Measurements from ENCODE around the gene ZEB2. TPM values are rescaled to one million over a fixed set of nuclear protein-coding genes. Genes with fewer than 3 reads are reported as not detected.

The ZEB2 gene
- total and polyA plus RNA-seq, 2 of the 8 experiments (the other 6 are each of a cell fraction or from before 2014, with no cell fraction given), result 0.38 TPM; not detected in 1

DNA sequence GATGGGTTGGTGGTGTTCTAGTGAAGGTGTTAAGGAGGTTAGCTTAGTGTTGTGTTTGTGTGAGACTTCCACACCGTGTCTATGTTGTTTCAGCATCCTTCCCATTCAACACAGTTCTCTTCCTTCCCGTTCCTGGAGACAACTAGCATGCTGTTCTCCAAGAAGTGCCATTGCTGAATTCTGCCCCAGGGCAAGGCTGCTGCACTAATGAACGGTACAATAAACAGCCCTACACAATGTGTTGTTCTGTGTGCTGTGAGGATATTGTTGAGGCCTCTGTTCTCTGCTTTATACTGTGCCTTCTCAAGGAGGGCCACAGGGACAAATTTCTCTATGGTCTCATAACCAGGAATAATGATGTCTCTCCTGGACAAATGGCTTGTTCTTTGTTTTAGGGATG is 39.8 kb upstream of the ZEB2 start:
- H3K18ac ChIP-seq (ENCODE audit: extremely low read depth, low read length), result no peak overlapping the region
- DNase-seq (ENCODE audit: low read depth in 1 of 2, low spot score in 2 of 2) (no peak), FAIRE-seq (no peak)
- no peak overlapping the region for H2BK20ac ChIP-seq (ENCODE audit: low read length)
- no peaks in the 10 kb centered on the region for H4K20me1 ChIP-seq (replicated peaks in 1 of 2; ENCODE audit: control insufficient read depth in 1 of 2, insufficient read depth in 2 of 2, low read length in 2 of 2)
- no peak overlapping the region for H2BK5ac ChIP-seq (ENCODE audit: low read depth, low read length)
- no peaks in the 10 kb centered on the region for H3K36me3 ChIP-seq (ENCODE audit: control insufficient read depth in 2 of 4, insufficient read depth in 4 of 4, low read length in 3 of 4)
- no peak overlapping the region for H2BK15ac ChIP-seq (ENCODE audit: low read length)
- no peak overlapping the region for H4K5ac ChIP-seq (ENCODE audit: insufficient read length, low read depth, low read length)
- no peaks in the 10 kb centered on the region; the same call in 1 of the 2 replicates for H3K23me2 ChIP-seq (ENCODE audit: low read depth, low read length)
- H3K23ac ChIP-seq (ENCODE audit: insufficient read length), result no peak overlapping the region
- H4K8ac ChIP-seq (ENCODE audit: extremely low read depth, insufficient read depth, low read length), result no peak overlapping the region
- H3K4me3 ChIP-seq (ENCODE audit: extremely low read depth in 1 of 4, insufficient read depth in 2 of 4, low read depth in 3 of 4, low read length in 4 of 4), result no peak overlapping the region
- 0 out of 2 replicates have a peak overlapping the region, but pooled peaks have one; percentile 24 for H2AFZ ChIP-seq (ENCODE audit: low read length)
- H3K27ac ChIP-seq (ENCODE audit: low read depth, low read length), result no peak overlapping the region
- no peak overlapping the region for H3K4ac ChIP-seq (replicated peaks; ENCODE audit: insufficient read length, low read depth, low read length)
- no peaks in the 10 kb centered on the region for H3K79me1 ChIP-seq (ENCODE audit: low read depth, low read length)
- 0 out of 7 replicates have a peak, but pooled peaks cover 0 to 2% (median 0%) of the 10 kb centered on the region in 4 experiments for H3K4me1 ChIP-seq (replicated peaks in 1 of 4; ENCODE audit: control insufficient read depth in 3 of 4, insufficient read depth in 4 of 4, low read length in 3 of 4)
- H2BK12ac ChIP-seq (ENCODE audit: low read depth, low read length), result no peak overlapping the region
- H4K91ac ChIP-seq (replicated peaks; ENCODE audit: insufficient read length, low read length), result no peak overlapping the region
- H3K9me3 ChIP-seq (ENCODE audit: insufficient read depth in 2 of 2, low read depth in 1 of 2, low read length in 1 of 2), result no peaks in the 10 kb centered on the region
- ChIA-PET POLR2A (ENCODE audit: partially characterized antibody) (no interaction called here), CTCF (ENCODE audit: partially characterized antibody) (interaction anchor here (0.9 kb wide), 1 partner anchor 21 kb away, joined by 3 read pairs; no protein-coding TSS in a partner anchor)
- H3K27me3 ChIP-seq (replicated peaks in 1 of 4; ENCODE audit: control insufficient read depth in 3 of 4, extremely low read depth in 1 of 4, insufficient read depth in 3 of 4, low read length in 3 of 4), result no peaks in the 10 kb centered on the region
- no peak overlapping the region for H3K14ac ChIP-seq (ENCODE audit: insufficient read length)
- no peak overlapping the region for H3K4me2 ChIP-seq (ENCODE audit: insufficient read depth in 1 of 2, low read depth in 2 of 2, low read length in 2 of 2)
- H3K56ac ChIP-seq (replicated peaks; ENCODE audit: insufficient read length, low read depth, low read length), result no peak overlapping the region
- H3K79me2 ChIP-seq (ENCODE audit: control insufficient read depth in 1 of 2, insufficient read depth in 2 of 2, low read length in 2 of 2), result no peaks in the 10 kb centered on the region
- no peak overlapping the region for H2AK5ac ChIP-seq (ENCODE audit: low read depth, low read length)
- WGBS, 2 experiments (ENCODE audit: extremely low coverage in 1 of 2, insufficient coverage in 1 of 2, insufficient read length in 1 of 2, insufficient replicate concordance in 2 of 2, low coverage in 1 of 2, low lambda C conversion rate in 2 of 2, missing lambda C conversion rate in 1 of 2), result 83% methylated on average over 3 of the region's 3 CpGs; no CpG with 5 or more reads in 1 of the 2 experiments
- H2BK120ac ChIP-seq (replicated peaks; ENCODE audit: low read depth, low read length), result no peak overlapping the region
- no peak overlapping the region for H3K9ac ChIP-seq (replicated peaks in 1 of 4; ENCODE audit: extremely low read depth in 1 of 4, low read depth in 3 of 4, low read length in 3 of 4)
- TF ChIP-seq CBX5 (IDR thresholded peaks at IDR 0.05; ENCODE audit: low read depth, low read length), result no peak
- no peak for TF ChIP-seq GABPA (IDR thresholded peaks at IDR 0.05; ENCODE audit: borderline replicate concordance, insufficient read depth, low read length)
- TF ChIP-seq, protein P1, sequence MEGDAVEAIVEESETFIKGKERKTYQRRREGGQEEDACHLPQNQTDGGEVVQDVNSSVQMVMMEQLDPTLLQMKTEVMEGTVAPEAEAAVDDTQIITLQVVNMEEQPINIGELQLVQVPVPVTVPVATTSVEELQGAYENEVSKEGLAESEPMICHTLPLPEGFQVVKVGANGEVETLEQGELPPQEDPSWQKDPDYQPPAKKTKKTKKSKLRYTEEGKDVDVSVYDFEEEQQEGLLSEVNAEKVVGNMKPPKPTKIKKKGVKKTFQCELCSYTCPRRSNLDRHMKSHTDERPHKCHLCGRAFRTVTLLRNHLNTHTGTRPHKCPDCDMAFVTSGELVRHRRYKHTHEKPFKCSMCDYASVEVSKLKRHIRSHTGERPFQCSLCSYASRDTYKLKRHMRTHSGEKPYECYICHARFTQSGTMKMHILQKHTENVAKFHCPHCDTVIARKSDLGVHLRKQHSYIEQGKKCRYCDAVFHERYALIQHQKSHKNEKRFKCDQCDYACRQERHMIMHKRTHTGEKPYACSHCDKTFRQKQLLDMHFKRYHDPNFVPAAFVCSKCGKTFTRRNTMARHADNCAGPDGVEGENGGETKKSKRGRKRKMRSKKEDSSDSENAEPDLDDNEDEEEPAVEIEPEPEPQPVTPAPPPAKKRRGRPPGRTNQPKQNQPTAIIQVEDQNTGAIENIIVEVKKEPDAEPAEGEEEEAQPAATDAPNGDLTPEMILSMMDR (IDR thresholded peaks at IDR 0.05; ENCODE audit: control extremely low read depth in 1 of 3, insufficient read depth in 1 of 3, low read depth in 1 of 3, low read length in 3 of 3), result no peak
- no peak for TF ChIP-seq CBX8 (IDR thresholded peaks at IDR 0.05; ENCODE audit: borderline replicate concordance, low read depth, low read length)
- TF ChIP-seq SP4 (IDR thresholded peaks at IDR 0.05; ENCODE audit: low read length), result no peak
- no peak for TF ChIP-seq SAP30 (IDR thresholded peaks at IDR 0.05; ENCODE audit: insufficient read depth, insufficient replicate concordance, low read length)
- TF ChIP-seq EZH2 (IDR thresholded peaks at IDR 0.05; ENCODE audit: low read depth, low read length, severe bottlenecking), result no peak
- no peak for TF ChIP-seq TAF7 (optimal IDR thresholded peaks at IDR 0.05; ENCODE audit: borderline replicate concordance, low read depth, low read length)
- TF ChIP-seq RNF2 (IDR thresholded peaks at IDR 0.05; ENCODE audit: borderline replicate concordance, low read depth, low read length, missing control alignments, poor library complexity, severe bottlenecking), result no peak
- TF ChIP-seq RBBP5 (IDR thresholded peaks at IDR 0.05; ENCODE audit: borderline replicate concordance, low read depth, low read length), result no peak
- TF ChIP-seq YY1 (IDR thresholded peaks at IDR 0.05; ENCODE audit: low read depth, low read length), result no peak
